H1 (cell line): ENCODE data around the gene CACNG5. TPM values are rescaled to one million over a fixed set of nuclear protein-coding genes. Genes with fewer than 3 reads are reported as not detected.

Experiments
- JUN ChIP-seq: IDR thresholded peaks from 2 replicates; pipeline ENCODE4 v1.6.1; 2011; ENCODE audit warnings: low read depth, mild to moderate bottlenecking, improper control_type of control experiment, low read length
- KDM4A ChIP-seq: IDR thresholded peaks from one replicate; pipeline ENCODE4 v1.7.1; 2012; ENCODE audit warnings: low read depth, mild to moderate bottlenecking, moderate library complexity, low read length, inconsistent platforms; ENCODE audit not compliant: severe bottlenecking
- SP1 ChIP-seq: IDR thresholded peaks from 2 replicates; pipeline ENCODE4 v1.6.1; 2011; ENCODE audit warnings: low read depth, low read length
- SP2 ChIP-seq: IDR thresholded peaks from 2 replicates; pipeline ENCODE4 v1.6.1; 2012; ENCODE audit warnings: mild to moderate bottlenecking, low read length, inconsistent platforms
- ZNF274 ChIP-seq: IDR thresholded peaks from 2 replicates; pipeline ENCODE4 v1.7.0; 2012; ENCODE audit warnings: low read length, borderline replicate concordance; ENCODE audit errors: extremely low read depth
- polyA plus RNA-seq, 7 experiments: library from polyadenylated mRNA; depleted of rRNA in 3 of 7; stranded (reverse) in 5 of 7; unstranded in 2 of 7; fragments of >200 nt in 5 of 7; fragments of 200-250 nt in 2 of 7; gene quantifications; 1 replicate in 5 of 7; 2 replicates in 1 of 7; 4 replicates in 1 of 7; pipeline versions ENCODE4 v1.2.1 to v1.2.3, GENCODE V29; 2011 to 2013; ENCODE audit warnings: missing spikeins in 2 of 7, mixed read lengths in 2 of 7
- total RNA-seq: library from RNA; stranded (reverse); fragmentation: NEBNext Ultra II Directional; extraction: Animal tissue kit (Norgen Biotek cat#: 25700); gene quantifications from 2 replicates; pipeline ENCODE4 v1.2.1, GENCODE V29; 2021
- TF ChIP-seq, protein P1 (sequence below): fragments of 300-600 bp; sonication (generic); IDR thresholded peaks from 2 replicates; pipeline ENCODE4 v1.7.1; 2012; ENCODE audit warnings: low read length, moderate library complexity, mild to moderate bottlenecking, inconsistent platforms; ENCODE audit not compliant: insufficient replicate concordance

The CACNG5 gene
- total and polyA plus RNA-seq, 2 of the 8 experiments (the other 6 are each of a cell fraction or from before 2014, with no cell fraction given) = 2.2 to 3.1 TPM

DNA sequence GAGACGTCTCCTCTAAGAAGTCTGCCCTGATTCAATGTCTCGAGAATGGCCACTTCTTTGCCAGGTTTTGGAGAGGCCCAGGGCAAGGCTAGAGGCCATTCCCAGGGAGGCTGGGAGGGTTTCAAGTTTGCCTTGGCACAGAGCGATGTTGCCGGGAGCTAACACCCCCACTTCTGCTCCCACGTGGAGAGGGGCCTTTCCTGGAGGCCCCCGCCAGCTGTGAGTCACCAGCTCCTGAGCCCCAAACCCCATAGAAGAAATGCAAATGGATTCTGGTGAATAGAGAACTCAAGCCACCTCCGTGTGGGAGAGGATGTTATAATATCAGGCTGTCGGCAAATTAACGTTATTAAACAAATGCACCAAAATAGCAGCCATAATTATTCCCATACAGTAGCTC, 62.2 kb downstream of the CACNG5 start (continued):
- TF ChIP-seq, protein P1, sequence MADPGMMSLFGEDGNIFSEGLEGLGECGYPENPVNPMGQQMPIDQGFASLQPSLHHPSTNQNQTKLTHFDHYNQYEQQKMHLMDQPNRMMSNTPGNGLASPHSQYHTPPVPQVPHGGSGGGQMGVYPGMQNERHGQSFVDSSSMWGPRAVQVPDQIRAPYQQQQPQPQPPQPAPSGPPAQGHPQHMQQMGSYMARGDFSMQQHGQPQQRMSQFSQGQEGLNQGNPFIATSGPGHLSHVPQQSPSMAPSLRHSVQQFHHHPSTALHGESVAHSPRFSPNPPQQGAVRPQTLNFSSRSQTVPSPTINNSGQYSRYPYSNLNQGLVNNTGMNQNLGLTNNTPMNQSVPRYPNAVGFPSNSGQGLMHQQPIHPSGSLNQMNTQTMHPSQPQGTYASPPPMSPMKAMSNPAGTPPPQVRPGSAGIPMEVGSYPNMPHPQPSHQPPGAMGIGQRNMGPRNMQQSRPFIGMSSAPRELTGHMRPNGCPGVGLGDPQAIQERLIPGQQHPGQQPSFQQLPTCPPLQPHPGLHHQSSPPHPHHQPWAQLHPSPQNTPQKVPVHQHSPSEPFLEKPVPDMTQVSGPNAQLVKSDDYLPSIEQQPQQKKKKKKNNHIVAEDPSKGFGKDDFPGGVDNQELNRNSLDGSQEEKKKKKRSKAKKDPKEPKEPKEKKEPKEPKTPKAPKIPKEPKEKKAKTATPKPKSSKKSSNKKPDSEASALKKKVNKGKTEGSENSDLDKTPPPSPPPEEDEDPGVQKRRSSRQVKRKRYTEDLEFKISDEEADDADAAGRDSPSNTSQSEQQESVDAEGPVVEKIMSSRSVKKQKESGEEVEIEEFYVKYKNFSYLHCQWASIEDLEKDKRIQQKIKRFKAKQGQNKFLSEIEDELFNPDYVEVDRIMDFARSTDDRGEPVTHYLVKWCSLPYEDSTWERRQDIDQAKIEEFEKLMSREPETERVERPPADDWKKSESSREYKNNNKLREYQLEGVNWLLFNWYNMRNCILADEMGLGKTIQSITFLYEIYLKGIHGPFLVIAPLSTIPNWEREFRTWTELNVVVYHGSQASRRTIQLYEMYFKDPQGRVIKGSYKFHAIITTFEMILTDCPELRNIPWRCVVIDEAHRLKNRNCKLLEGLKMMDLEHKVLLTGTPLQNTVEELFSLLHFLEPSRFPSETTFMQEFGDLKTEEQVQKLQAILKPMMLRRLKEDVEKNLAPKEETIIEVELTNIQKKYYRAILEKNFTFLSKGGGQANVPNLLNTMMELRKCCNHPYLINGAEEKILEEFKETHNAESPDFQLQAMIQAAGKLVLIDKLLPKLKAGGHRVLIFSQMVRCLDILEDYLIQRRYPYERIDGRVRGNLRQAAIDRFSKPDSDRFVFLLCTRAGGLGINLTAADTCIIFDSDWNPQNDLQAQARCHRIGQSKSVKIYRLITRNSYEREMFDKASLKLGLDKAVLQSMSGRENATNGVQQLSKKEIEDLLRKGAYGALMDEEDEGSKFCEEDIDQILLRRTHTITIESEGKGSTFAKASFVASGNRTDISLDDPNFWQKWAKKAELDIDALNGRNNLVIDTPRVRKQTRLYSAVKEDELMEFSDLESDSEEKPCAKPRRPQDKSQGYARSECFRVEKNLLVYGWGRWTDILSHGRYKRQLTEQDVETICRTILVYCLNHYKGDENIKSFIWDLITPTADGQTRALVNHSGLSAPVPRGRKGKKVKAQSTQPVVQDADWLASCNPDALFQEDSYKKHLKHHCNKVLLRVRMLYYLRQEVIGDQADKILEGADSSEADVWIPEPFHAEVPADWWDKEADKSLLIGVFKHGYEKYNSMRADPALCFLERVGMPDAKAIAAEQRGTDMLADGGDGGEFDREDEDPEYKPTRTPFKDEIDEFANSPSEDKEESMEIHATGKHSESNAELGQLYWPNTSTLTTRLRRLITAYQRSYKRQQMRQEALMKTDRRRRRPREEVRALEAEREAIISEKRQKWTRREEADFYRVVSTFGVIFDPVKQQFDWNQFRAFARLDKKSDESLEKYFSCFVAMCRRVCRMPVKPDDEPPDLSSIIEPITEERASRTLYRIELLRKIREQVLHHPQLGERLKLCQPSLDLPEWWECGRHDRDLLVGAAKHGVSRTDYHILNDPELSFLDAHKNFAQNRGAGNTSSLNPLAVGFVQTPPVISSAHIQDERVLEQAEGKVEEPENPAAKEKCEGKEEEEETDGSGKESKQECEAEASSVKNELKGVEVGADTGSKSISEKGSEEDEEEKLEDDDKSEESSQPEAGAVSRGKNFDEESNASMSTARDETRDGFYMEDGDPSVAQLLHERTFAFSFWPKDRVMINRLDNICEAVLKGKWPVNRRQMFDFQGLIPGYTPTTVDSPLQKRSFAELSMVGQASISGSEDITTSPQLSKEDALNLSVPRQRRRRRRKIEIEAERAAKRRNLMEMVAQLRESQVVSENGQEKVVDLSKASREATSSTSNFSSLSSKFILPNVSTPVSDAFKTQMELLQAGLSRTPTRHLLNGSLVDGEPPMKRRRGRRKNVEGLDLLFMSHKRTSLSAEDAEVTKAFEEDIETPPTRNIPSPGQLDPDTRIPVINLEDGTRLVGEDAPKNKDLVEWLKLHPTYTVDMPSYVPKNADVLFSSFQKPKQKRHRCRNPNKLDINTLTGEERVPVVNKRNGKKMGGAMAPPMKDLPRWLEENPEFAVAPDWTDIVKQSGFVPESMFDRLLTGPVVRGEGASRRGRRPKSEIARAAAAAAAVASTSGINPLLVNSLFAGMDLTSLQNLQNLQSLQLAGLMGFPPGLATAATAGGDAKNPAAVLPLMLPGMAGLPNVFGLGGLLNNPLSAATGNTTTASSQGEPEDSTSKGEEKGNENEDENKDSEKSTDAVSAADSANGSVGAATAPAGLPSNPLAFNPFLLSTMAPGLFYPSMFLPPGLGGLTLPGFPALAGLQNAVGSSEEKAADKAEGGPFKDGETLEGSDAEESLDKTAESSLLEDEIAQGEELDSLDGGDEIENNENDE = no peak
- TF ChIP-seq SP2 = no peak
- no peak for TF ChIP-seq JUN
- TF ChIP-seq ZNF274 = no peak
- TF ChIP-seq SP1 = no peak
- no peak for TF ChIP-seq KDM4A
- TF ChIP-seq, all 59 proteins: peak for 0
